GM12801 (cell line): ENCODE measurements around the gene NOP10.

Source experiments
- CTCF ChIP-seq: IDR thresholded peaks from one replicate; pipeline ENCODE4 v1.5.1; 2011; ENCODE audit warnings: control low read depth; ENCODE audit not compliant: insufficient read length; ENCODE audit errors: extremely low read depth

NOP10 gene

GRCh38 chr15:34327906-34328305 lies 15.0 kb downstream of the NOP10 start:
- TF ChIP-seq CTCF = no peak

- TF ChIP-seq CTCF = no peak
These were observed 17.6 kb downstream of the NOP10 start for GRCh38 chr15:34325368-34325767.

- no peak for TF ChIP-seq CTCF
These were observed 18.0 kb downstream of the NOP10 start for GRCh38 chr15:34324933-34325332.

- TF ChIP-seq CTCF = no peak
These were observed 19.7 kb downstream of the NOP10 start for GRCh38 chr15:34323217-34323616.

GRCh38 chr15:34318277-34319079 lies 24.5 kb downstream of the NOP10 start:
- TF ChIP-seq CTCF = no peak

GRCh38 chr15:34314491-34315490 lies 28.1 kb downstream of the NOP10 start:
- no peak for TF ChIP-seq CTCF

- no peak for TF ChIP-seq CTCF
These were observed 31.4 kb downstream of the NOP10 start for GRCh38 chr15:34311563-34311962.
